Small intestine (tissue), 16 donors: Measurements from ENCODE around the gene GSTA1. TPM values are rescaled to one million over a fixed set of nuclear protein-coding genes. Genes with fewer than 3 reads are reported as not detected.
"Not testable (repeated sequence)": the region's sequence is repeated elsewhere in the genome, so short reads cannot be mapped to it uniquely, and the experiment has no call there.

ENCODE experiments used
- DNase-seq, 2 donors: peaks; one replicate each; pipeline versions ENCODE4 v3.0.0 to v3.0.0-alpha.2; 2013
- FAIRE-seq: peaks from 2 replicates; lab custom pipeline; 2012; peaks lifted over from hg19 to GRCh38; lab: Jason Lieb, UNC
- H3K27ac ChIP-seq, 3 donors: one replicate each; pipeline ENCODE4 v1.5.1; 2013; ENCODE audit warnings: low read length in 2 of 3, mild to moderate bottlenecking in 2 of 3, control low read depth in 1 of 3, inconsistent platforms in 1 of 3, low read depth in 1 of 3, moderate library complexity in 1 of 3
- H3K27me3 ChIP-seq, 3 donors: one replicate each; pipeline ENCODE4 v1.6.1; 2013; ENCODE audit warnings: low read length in 3 of 3, inconsistent platforms in 1 of 3; ENCODE audit not compliant: control insufficient read depth in 3 of 3, insufficient read depth in 3 of 3
- H3K36me3 ChIP-seq, 3 donors: one replicate each; pipeline ENCODE4 v1.6.1; 2013; ENCODE audit warnings: low read length in 3 of 3, inconsistent platforms in 1 of 3, low read depth in 1 of 3, mild to moderate bottlenecking in 1 of 3, moderate library complexity in 1 of 3; ENCODE audit not compliant: control insufficient read depth in 3 of 3, insufficient read depth in 2 of 3
- H3K4me1 ChIP-seq, 3 donors: one replicate each; pipeline ENCODE4 v1.6.1; 2013; ENCODE audit warnings: low read length in 2 of 3, inconsistent platforms in 1 of 3, low read depth in 1 of 3, mild to moderate bottlenecking in 1 of 3, moderate library complexity in 1 of 3; ENCODE audit not compliant: control insufficient read depth in 3 of 3, insufficient read depth in 2 of 3
- H3K4me3 ChIP-seq, 3 donors: one replicate each; pipeline ENCODE4 v1.5.1; 2013; ENCODE audit warnings: low read length in 3 of 3, control low read depth in 1 of 3, inconsistent platforms in 1 of 3, low read depth in 1 of 3, mild to moderate bottlenecking in 1 of 3, moderate library complexity in 1 of 3
- H3K9me3 ChIP-seq, 2 donors: one replicate each; pipeline ENCODE4 v1.6.1; 2013; ENCODE audit warnings: low read depth in 1 of 2, low read length in 1 of 2; ENCODE audit not compliant: control insufficient read depth in 2 of 2, insufficient read depth in 1 of 2
- WGBS, 3 donors: extraction: QIAGEN DNeasy Blood & Tissue Kit; methylation state at CpG; one replicate each; pipeline ENCODE4 v1.1.7; 2013; 5-methylcytosine and 5-hydroxymethylcytosine counted together
- long read RNA-seq, 10 donors: transcript quantifications; one replicate each; lab custom pipeline, GENCODE V29; 2026
- polyA plus RNA-seq, 4 donors: library from polyadenylated mRNA; stranded (reverse) in 3 of 4; unstranded in 1 of 4; fragments of 200-250 nt in 3 of 4; fragments of 120-200 nt in 1 of 4; gene quantifications; one replicate each; pipeline versions ENCODE4 v1.2.1 to v1.2.3, GENCODE V29; 2013
- donor health status: healthy with polysubstance abuse.
- donor health status: control.
- donor health status: control.
- donor health status: Bipolar disorder and iron deficiency.
- donor health status: healthy.

The GSTA1 gene
- polyA plus RNA-seq: 1,000 to 10,000 TPM in 2 of 4 donors, 100 to 1,000 TPM in 2; 174 to 2,206 (median 874) TPM
- long read RNA-seq, donor 1, transcript GSTA1-201 (7 exons, 1,019 nt): major isoform, 642 of 1,020 reads
- long read RNA-seq, donor 1, partial matches to known transcripts: 324 of 1,020 reads
- long read RNA-seq, donor 1, other reads (novel, unspliced or antisense): 53 of 1,020 reads
- long read RNA-seq, donor 2, transcript GSTA1-201 (7 exons, 1,019 nt): major isoform, 66 of 96 reads
- long read RNA-seq, donor 2, partial matches to known transcripts: 23 of 96 reads
- long read RNA-seq, donor 2, other reads (novel, unspliced or antisense): 7 of 96 reads
- long read RNA-seq, donor 3, transcript GSTA1-201 (7 exons, 1,019 nt): major isoform, 80 of 179 reads
- long read RNA-seq, donor 3, partial matches to known transcripts: 94 of 179 reads
- long read RNA-seq, donor 3, other reads (novel, unspliced or antisense): 5 of 179 reads
- long read RNA-seq, donor 4, transcript GSTA1-201 (7 exons, 1,019 nt): major isoform, 12 of 20 reads
- long read RNA-seq, donor 4, partial matches to known transcripts: 8 of 20 reads
- long read RNA-seq, donor 4, other reads (novel, unspliced or antisense): 0 of 20 reads
- long read RNA-seq, donor 5, transcript GSTA1-201 (7 exons, 1,019 nt): major isoform, 85 of 183 reads
- long read RNA-seq, donor 5, partial matches to known transcripts: 86 of 183 reads
- long read RNA-seq, donor 5, other reads (novel, unspliced or antisense): 12 of 183 reads
- long read RNA-seq, donor 6, transcript GSTA1-201 (7 exons, 1,019 nt): major isoform, 216 of 329 reads
- long read RNA-seq, donor 6, partial matches to known transcripts: 95 of 329 reads
- long read RNA-seq, donor 6, other reads (novel, unspliced or antisense): 18 of 329 reads
- long read RNA-seq, donor 7, partial matches to known transcripts: 0 of 1 reads
- long read RNA-seq, donor 7, other reads (novel, unspliced or antisense): 0 of 1 reads
- long read RNA-seq, donor 8: 0 reads
- long read RNA-seq, donor 9, transcript GSTA1-201 (7 exons, 1,019 nt): major isoform, 21 of 37 reads
- long read RNA-seq, donor 9, partial matches to known transcripts: 16 of 37 reads
- long read RNA-seq, donor 9, other reads (novel, unspliced or antisense): 0 of 37 reads
- long read RNA-seq, donor 10, transcript GSTA1-201 (7 exons, 1,019 nt): major isoform, 153 of 277 reads
- long read RNA-seq, donor 10, partial matches to known transcripts: 111 of 277 reads
- long read RNA-seq, donor 10, other reads (novel, unspliced or antisense): 13 of 277 reads

GRCh38 chr6:52803668-52804255 lies at the start of gene GSTA1:
Gene GSTA1, minus strand, starts transcription at chr6:52803816. Its CDS starts 4,549 bp downstream, at chr6:52799267.
- peak within 1 kb of the TSS in 1 of 3 donors; percentile 44 for H3K27ac ChIP-seq
- H3K36me3 ChIP-seq, H3K4me1 ChIP-seq, H3K9me3 ChIP-seq, H3K27me3 ChIP-seq, FAIRE-seq: not testable (repeated sequence)
- H3K4me3 ChIP-seq: peak within 1 kb of the TSS in 2 of 3 donors; percentile 38 to 46
- peak; percentile 79 to 88 for DNase-seq
- WGBS, 3 donors: 7 to 45% (median 23%) methylated on average over 5 of the region's 5 CpGs

GRCh38 chr6:52849137-52849536 lies 45.5 kb upstream of the GSTA1 start:
- H3K36me3 ChIP-seq: no peaks in the 10 kb centered on the region
- H3K9me3 ChIP-seq: peaks cover 0 to 13% of the 10 kb centered on the region in 2 donors
- FAIRE-seq (no peak), DNase-seq (no peak)
- H3K4me1 ChIP-seq: peaks cover 0 to 11% (median 2%) of the 10 kb centered on the region in 3 donors
- 85 to 95% (median 89%) methylated on average over 4 of the region's 4 CpGs for WGBS, 3 donors
- H3K27ac ChIP-seq: no peak overlapping the region
- H3K27me3 ChIP-seq: peaks cover 0 to 2% (median 0%) of the 10 kb centered on the region in 3 donors
- no peak overlapping the region for H3K4me3 ChIP-seq

- WGBS, 3 donors: 25 to 46% (median 38%) methylated on average over 1 of the region's 1 CpG
- FAIRE-seq (no peak), DNase-seq (peak in 1 of 2 donors; percentile 33)
- H3K36me3 ChIP-seq: no peaks in the 10 kb centered on the region
- peaks cover 0 to 2% (median 0%) of the 10 kb centered on the region in 3 donors for H3K27me3 ChIP-seq
- no peak overlapping the region for H3K4me3 ChIP-seq
- H3K4me1 ChIP-seq: peaks cover 0 to 11% (median 2%) of the 10 kb centered on the region in 3 donors
- no peak overlapping the region for H3K27ac ChIP-seq
- peaks cover 0 to 13% of the 10 kb centered on the region in 2 donors for H3K9me3 ChIP-seq
Measured at GRCh38 chr6:52846002-52846401, 42.4 kb upstream of the GSTA1 start.

- WGBS, 3 donors: 18 to 67% (median 37%) methylated on average over 4 of the region's 4 CpGs
- peaks cover 0 to 11% (median 2%) of the 10 kb centered on the region in 3 donors for H3K4me1 ChIP-seq
- DNase-seq: peak; percentile 26 to 93
- H3K27me3 ChIP-seq: no peaks in the 10 kb centered on the region
- H3K9me3 ChIP-seq: peaks cover 0 to 7% of the 10 kb centered on the region in 2 donors
- H3K27ac ChIP-seq: peak overlapping the region in 1 of 3 donors; percentile 32
- no peak overlapping the region for H3K4me3 ChIP-seq
- FAIRE-seq: no peak
- H3K36me3 ChIP-seq: no peaks in the 10 kb centered on the region
Measured at GRCh38 chr6:52843605-52844004, 40.0 kb upstream of the GSTA1 start.

GRCh38 chr6:52840763-52841585 lies 37.4 kb upstream of the GSTA1 start, which contains the start of gene GSTA5:
Gene GSTA5, minus strand, starts transcription at chr6:52840813.
- H3K36me3 ChIP-seq: no peaks in the 10 kb centered on the region
- H3K4me3 ChIP-seq: no peak within 1 kb of the TSS
- WGBS, 3 donors: 83 to 91% (median 87%) methylated on average over 5 of the region's 5 CpGs
- no peak for FAIRE-seq
- H3K27me3 ChIP-seq: no peaks in the 10 kb centered on the region
- no peak within 1 kb of the TSS for H3K27ac ChIP-seq
- DNase-seq: no peak
- peaks cover 0 to 8% (median 2%) of the 10 kb centered on the region in 3 donors for H3K4me1 ChIP-seq
- no peaks in the 10 kb centered on the region for H3K9me3 ChIP-seq

- no peaks in the 10 kb centered on the region for H3K4me1 ChIP-seq
- H3K9me3 ChIP-seq: no peaks in the 10 kb centered on the region
- 51 to 61% (median 53%) methylated on average over 20 of the region's 20 CpGs for WGBS, 3 donors
- DNase-seq (peak; percentile 79 to 89), FAIRE-seq (no peak)
- no peak overlapping the region for H3K4me3 ChIP-seq
- H3K36me3 ChIP-seq: no peaks in the 10 kb centered on the region
- H3K27me3 ChIP-seq: no peaks in the 10 kb centered on the region
- no peak overlapping the region for H3K27ac ChIP-seq
Measured at GRCh38 chr6:52839124-52840055, 35.8 kb upstream of the GSTA1 start.
